GM23248 (cell line): ENCODE data around the gene GJB1.

ENCODE experiments used
- EZH2 ChIP-seq: fragments of 200-600 bp; sonication (generic); IDR thresholded peaks from 2 replicates; pipeline ENCODE4 v1.6.1; 2018; ENCODE audit warnings: antibody characterized with exemption, mild to moderate bottlenecking; ENCODE audit not compliant: insufficient read depth, poor library complexity, severe bottlenecking
- EZH2phosphoT487 ChIP-seq: fragments of 200-600 bp; sonication (generic); IDR thresholded peaks from 2 replicates; pipeline ENCODE4 v1.6.1; 2018; ENCODE audit warnings: antibody characterized with exemption, moderate library complexity, mild to moderate bottlenecking, low read depth; ENCODE audit not compliant: insufficient read depth

DNA sequence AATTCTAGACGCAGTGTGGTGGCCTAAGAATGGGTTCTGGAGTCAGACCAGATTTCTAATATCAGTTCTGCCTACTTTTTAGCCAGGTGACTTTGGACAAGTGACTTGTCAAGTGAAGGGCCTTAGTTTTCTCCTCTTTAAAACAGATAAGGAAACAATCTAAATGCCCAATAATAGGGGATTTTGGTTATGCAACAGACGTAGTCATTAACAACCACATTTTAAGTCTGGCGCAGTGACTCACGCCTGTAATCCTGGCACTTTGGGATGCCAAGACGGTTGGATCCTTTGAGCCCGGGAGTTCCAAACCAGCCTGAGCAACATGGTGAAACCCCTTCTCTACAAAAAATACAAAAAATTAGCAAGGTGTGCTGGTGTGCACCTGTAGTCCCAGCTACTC lies 33.0 kb downstream of the GJB1 start:
- TF ChIP-seq EZH2phosphoT487, result no peak
- TF ChIP-seq EZH2, result no peak
